Measurements from ENCODE around the gene PGA5. TPM values are rescaled to one million over a fixed set of nuclear protein-coding genes. Genes with fewer than 3 reads are reported as not detected.

Gene PGA5
- total RNA-seq, 1 experiment from 2014 or later, result not detected

GRCh38 chr11:61280883-61281580 is 40.1 kb downstream of the PGA5 start:
- DNase-seq (ENCODE audit: low read depth), result no peak
- in situ Hi-C loops (cut with HindIII; ENCODE audit: low pct_unique_long_range_greater_than_20kb, low sequenced_read_pairs), result no loop called here

DNA sequence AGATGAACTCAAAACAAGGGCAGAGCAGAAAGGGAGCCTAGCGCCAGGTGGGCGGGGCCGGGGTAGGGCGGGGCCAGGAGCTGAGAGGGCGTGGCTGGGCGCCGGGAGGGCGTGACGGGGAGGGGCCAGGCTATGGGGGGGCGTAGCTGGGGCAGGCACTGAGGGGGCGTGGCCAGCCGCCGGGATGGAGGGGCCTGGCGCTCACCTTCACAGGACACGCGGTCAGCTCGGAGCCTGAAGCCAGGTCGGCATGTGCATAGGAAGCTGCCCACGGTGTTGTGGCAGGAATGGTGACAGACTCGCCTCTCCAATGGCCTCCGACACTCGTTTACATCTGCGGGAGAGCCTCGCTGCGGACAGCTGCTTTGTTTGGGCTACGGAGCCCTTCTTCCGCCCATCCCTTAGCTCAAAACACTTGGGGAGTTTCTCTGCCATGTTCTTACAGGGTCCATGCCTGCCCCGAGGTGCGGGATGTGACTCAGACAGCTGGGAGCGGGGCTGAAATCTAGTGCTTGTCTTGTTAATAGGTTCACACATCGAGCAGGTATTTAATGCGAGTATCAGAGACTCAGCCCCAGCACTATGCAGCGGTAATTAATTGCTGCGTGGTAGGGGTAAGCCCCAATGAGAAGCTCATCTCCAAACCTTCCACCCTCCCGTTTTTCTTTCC is 40.7 kb downstream of the PGA5 start:
- peak; percentile 12 for DNase-seq (ENCODE audit: low read depth)
- in situ Hi-C loops (cut with HindIII; ENCODE audit: low pct_unique_long_range_greater_than_20kb, low sequenced_read_pairs), result no loop called here

- DNase-seq (ENCODE audit: low read depth), result no peak
- in situ Hi-C loops (cut with HindIII; ENCODE audit: low pct_unique_long_range_greater_than_20kb, low sequenced_read_pairs), result no loop called here
Measured at GRCh38 chr11:61283613-61284012, 42.6 kb downstream of the PGA5 start.

- in situ Hi-C loops (cut with HindIII; ENCODE audit: low pct_unique_long_range_greater_than_20kb, low sequenced_read_pairs), result no loop called here
- peak; percentile 65 for DNase-seq (ENCODE audit: low read depth)
Measured at GRCh38 chr11:61287338-61287977, 46.5 kb downstream of the PGA5 start.

- in situ Hi-C loops (cut with HindIII; ENCODE audit: low pct_unique_long_range_greater_than_20kb, low sequenced_read_pairs), result no loop called here
Measured at GRCh38 chr11:61290905-61291690, 50.1 kb downstream of the PGA5 start.

DNA sequence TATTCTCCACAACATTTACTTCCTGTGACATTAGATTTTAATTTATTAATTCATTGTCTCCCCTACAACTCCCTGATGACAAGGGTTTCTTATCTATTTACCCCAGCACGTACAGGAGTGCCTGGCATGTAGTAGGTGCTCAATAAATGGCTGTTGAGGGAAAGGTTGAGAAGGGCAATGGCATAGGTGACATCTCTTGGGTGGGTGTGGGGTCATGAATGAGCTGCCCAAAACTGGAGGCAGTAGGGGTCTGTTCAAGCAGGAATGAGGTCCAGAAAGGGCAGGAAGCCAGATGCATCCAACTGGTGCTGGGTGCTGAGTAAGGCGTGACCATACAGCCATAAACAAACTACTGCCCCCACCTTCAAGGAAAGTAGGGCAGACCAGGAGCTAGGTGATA is 51.4 kb downstream of the PGA5 start:
- in situ Hi-C loops (cut with HindIII; ENCODE audit: low pct_unique_long_range_greater_than_20kb, low sequenced_read_pairs), result no loop called here
- DNase-seq (ENCODE audit: low read depth), result no peak

More at GRCh38 chr11:61290905-61291690, 50.1 kb downstream of the PGA5 start:
- no peak for DNase-seq (ENCODE audit: low read depth)

DNA sequence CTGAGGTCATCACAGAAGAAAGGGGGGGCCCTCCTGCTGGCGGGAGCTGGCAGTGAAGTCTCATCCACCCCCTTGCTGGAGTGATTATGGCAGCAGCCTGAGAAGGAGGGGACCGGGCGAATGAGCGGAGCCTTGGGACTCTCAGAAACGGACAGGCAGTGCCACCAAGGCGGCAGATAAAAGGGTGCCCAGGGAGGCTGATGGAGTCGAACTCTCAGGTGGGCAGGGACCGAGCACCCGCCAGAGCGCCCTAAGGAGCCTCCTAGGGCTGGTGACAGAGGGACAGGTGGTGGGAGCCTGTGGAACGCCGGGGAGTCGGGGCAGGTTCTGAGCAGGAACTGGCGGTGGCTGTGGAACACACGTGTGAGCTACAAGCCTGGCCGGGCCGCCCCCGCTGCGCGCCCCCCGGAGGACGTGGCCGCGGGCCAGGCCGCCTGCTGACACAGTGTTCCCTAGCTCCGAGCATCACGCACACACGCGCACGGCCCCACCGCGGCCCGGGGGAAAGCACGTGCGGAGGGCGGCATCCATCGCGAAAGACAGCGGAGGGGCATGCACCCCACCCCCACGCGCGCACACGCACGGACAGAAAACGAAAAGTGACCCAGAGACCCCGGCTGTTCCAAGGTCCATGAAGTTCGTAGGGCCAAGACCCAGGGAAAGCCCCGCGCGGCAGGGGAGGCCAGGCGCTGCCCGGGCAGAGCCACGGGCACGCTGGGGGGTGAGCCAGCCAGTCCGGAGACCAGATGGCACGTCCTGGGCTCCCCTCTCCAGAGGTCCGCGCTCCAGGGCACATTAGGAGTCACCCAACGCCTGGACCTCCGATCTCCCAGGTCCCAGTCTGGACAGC is 53.1 kb downstream of the PGA5 start:
- in situ Hi-C loops (cut with HindIII; ENCODE audit: low pct_unique_long_range_greater_than_20kb, low sequenced_read_pairs), result no loop called here
- peak; percentile 36 for DNase-seq (ENCODE audit: low read depth)

DNA sequence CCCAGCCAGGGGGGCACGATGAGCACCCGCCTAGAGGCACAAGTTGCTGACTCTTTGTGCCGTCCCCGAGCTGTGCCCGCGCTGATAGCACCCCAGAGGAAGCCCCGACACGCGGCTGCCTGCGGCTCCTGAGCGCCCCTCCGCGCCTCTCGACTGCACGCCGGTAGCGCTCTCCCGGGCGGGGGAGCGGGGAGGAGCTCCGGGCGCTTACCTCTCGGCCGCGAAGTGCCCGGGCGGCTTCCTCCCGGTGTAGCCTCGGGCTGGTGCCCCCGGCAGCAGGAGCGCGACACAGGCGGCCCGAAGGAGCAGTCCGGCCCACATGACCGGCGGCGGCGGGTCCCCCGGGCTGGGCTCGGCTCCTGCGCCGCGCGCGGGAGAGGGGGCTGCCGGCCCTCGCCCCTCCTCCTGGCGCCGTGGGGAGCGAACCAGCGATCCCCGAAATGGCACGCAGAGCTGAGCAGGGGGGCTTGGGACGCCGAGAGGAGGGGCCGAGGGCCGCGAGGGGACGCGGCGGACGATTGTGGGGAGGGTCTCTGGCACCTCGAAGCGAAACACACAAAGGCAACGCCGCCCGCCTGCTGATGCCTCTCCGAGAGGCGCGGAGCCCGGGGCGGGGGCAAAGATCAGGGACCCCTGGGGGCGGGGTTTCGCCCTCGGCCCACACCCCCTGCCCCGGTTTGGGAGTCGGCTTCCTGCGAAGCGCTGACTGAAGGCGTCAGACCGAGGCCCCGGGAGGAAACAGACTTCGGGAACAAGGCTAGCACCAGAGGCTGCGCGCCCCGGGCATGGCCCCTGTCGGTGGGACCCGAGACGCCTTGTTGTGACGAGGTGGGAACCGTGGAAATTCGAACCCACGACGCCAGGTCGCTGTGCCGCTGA is 54.0 kb downstream of the PGA5 start, which contains the start of gene VWCE:
VWCE (minus strand) TSS at position 600 of the 879 bp plus-strand sequence; CDS start at position 321, 279 bp downstream.
- DNase-seq (ENCODE audit: low read depth), result no peak
- in situ Hi-C loops (cut with HindIII; ENCODE audit: low pct_unique_long_range_greater_than_20kb, low sequenced_read_pairs), result no loop called here

DNA sequence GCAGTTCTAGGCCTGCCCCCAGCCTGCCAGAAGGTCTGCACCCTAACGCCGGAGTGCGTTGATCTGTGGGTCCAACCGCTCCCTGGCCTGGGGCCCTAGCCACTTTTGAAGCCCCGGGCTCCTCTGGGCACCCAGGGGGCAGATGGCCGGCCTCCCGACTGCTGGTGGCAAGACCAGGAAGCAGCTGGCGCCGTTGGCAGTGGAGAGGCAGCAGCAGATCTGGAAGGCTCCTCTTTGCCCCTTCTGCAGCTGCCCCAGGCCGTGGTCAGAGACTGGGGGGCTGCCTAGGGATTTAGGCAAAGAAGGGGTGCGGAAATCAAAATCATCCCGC is 54.6 kb downstream of the PGA5 start:
- in situ Hi-C loops (cut with HindIII; ENCODE audit: low pct_unique_long_range_greater_than_20kb, low sequenced_read_pairs), result no loop called here
- no peak for DNase-seq (ENCODE audit: low read depth)

DNA sequence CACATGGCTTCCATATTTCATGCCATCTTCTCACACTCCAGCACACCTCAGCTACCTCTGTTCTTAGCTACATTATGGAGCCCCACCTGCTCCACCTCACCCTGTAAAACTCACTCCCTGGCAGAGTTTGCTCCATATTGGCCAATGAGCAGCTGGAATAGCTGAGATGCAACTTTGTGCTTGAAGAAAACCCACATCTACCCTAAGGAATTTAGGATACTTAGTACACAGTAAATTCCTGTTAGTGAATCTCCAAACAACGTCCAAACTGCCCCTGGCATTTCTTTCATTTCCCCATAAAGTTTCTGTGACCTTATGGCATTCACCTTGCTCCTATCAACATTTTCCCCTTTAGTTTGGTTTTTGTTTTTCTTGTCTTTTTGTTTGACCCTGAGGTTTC is 56.4 kb downstream of the PGA5 start:
- in situ Hi-C loops (cut with HindIII; ENCODE audit: low pct_unique_long_range_greater_than_20kb, low sequenced_read_pairs), result no loop called here
- DNase-seq (ENCODE audit: low read depth), result no peak

DNA sequence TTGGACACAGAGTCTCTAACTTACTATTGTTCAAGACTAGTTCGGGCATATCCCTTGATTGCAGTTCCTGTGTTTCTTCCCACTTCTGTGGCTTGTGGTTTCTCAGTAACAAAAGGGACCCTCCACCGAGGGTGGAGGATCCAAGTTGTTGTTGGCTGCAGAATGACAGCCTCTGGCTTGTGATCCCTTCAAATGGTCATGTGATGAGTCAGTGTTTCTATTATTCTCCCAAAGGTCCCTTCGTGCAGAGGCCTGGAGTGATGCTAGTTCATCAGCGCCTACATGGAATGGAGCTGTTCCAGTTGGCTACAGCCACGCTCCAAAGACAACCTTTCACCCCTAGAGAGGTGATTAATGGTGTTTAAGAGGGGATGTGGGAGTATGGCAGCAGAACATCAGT is 56.8 kb downstream of the PGA5 start:
- DNase-seq (ENCODE audit: low read depth), result peak; percentile 92
- in situ Hi-C loops (cut with HindIII; ENCODE audit: low pct_unique_long_range_greater_than_20kb, low sequenced_read_pairs), result no loop called here

GRCh38 chr11:61298663-61299244 is 57.8 kb downstream of the PGA5 start:
- no peak for DNase-seq (ENCODE audit: low read depth)
- in situ Hi-C loops (cut with HindIII; ENCODE audit: low pct_unique_long_range_greater_than_20kb, low sequenced_read_pairs), result no loop called here

Other genes with a start within 250 kb of the PGA5 start
- not detected in 2 replicates for gene CD5, start 138.7 kb upstream of the PGA5 start, total RNA-seq (2014; rRNA removed; shearing (Covaris generic); ENCODE audit: low replicate concordance)
- 12.3 and 20.8 TPM in 2 replicates for gene VPS37C, start 79.7 kb upstream of the PGA5 start, total RNA-seq (2014; rRNA removed; shearing (Covaris generic); ENCODE audit: low replicate concordance)
- not detected in 2 replicates for gene PGA3, start 37.7 kb upstream of the PGA5 start, total RNA-seq (2014; rRNA removed; shearing (Covaris generic); ENCODE audit: low replicate concordance)
- not detected in 2 replicates for gene PGA4, start 18.8 kb upstream of the PGA5 start, total RNA-seq (2014; rRNA removed; shearing (Covaris generic); ENCODE audit: low replicate concordance)
- not detected in 2 replicates for gene VWCE, start 54.1 kb downstream of the PGA5 start, total RNA-seq (2014; rRNA removed; shearing (Covaris generic); ENCODE audit: low replicate concordance)
- 151 and 154 TPM in 2 replicates for gene DDB1, start 91.9 kb downstream of the PGA5 start, total RNA-seq (2014; rRNA removed; shearing (Covaris generic); ENCODE audit: low replicate concordance)
- 69.5 and 73.5 TPM in 2 replicates for gene TKFC, start 92.1 kb downstream of the PGA5 start, total RNA-seq (2014; rRNA removed; shearing (Covaris generic); ENCODE audit: low replicate concordance)
- 56.1 and 59.9 TPM in 2 replicates for gene CYB561A3, start 120.7 kb downstream of the PGA5 start, total RNA-seq (2014; rRNA removed; shearing (Covaris generic); ENCODE audit: low replicate concordance)
- 13.2 and 31.3 TPM in 2 replicates for gene TMEM138, start 121.2 kb downstream of the PGA5 start, total RNA-seq (2014; rRNA removed; shearing (Covaris generic); ENCODE audit: low replicate concordance)
- gene TMEM216, start 151.4 kb downstream of the PGA5 start, total RNA-seq (2014; rRNA removed; shearing (Covaris generic); ENCODE audit: low replicate concordance), result 13.3 and 23.6 TPM in 2 replicates
- 24.5 and 44.8 TPM in 2 replicates for gene CPSF7, start 188.8 kb downstream of the PGA5 start, total RNA-seq (2014; rRNA removed; shearing (Covaris generic); ENCODE audit: low replicate concordance)
- gene SDHAF2, start 188.9 kb downstream of the PGA5 start, total RNA-seq (2014; rRNA removed; shearing (Covaris generic); ENCODE audit: low replicate concordance), result 21.6 and 25.1 TPM in 2 replicates